Caco-2 (cell line): ENCODE data around the gene CEP192. TPM values are rescaled to one million over a fixed set of nuclear protein-coding genes. Genes with fewer than 3 reads are reported as not detected.

Experiments
- BruUV-seq: library from RNA; stranded (reverse); fragments of 400-500 nt; replicated peaks from 2 replicates; lab custom pipeline; 2021; lab: Mats Ljungman, UMichigan
- CTCF ChIA-PET: fragments of 300-600 bp; sonication (Branson Sonifier 250); formaldehyde crosslinking; loops from one replicate; lab custom pipeline; 2022; ENCODE audit warnings: antibody characterized with exemption; lab: Charles Lee
- POLR2A ChIA-PET: fragments of 300-600 bp; sonication (Branson Sonifier 250); formaldehyde crosslinking; loops from one replicate; lab custom pipeline; 2022; ENCODE audit warnings: antibody characterized with exemption; lab: Charles Lee
- DNase-seq, 2 experiments: peaks; one replicate each; pipeline versions ENCODE4 v3.0.0 to v3.0.0-alpha.2; 2020 to 2022
- H3K27me3 ChIP-seq: replicated peaks from 2 replicates; pipeline ENCODE4 v1.6.0; 2011; ENCODE audit warnings: low read length; ENCODE audit not compliant: control insufficient read depth, insufficient read depth
- H3K36me3 ChIP-seq: 2 replicates; pipeline ENCODE4 v1.5.1; 2011; ENCODE audit warnings: low read length; ENCODE audit not compliant: control insufficient read depth, insufficient read depth
- H3K4me1 ChIP-seq: fragments of 250-450 bp; sonication (Bioruptor Pico); 2 replicates; pipeline ENCODE4 v1.5.1; 2020; ENCODE audit warnings: mild to moderate bottlenecking
- H3K4me3 ChIP-seq: 2 replicates; pipeline ENCODE4 v1.5.1; 2011; ENCODE audit warnings: low read depth, mild to moderate bottlenecking, control low read depth, low read length
- H3K9me3 ChIP-seq: fragments of 250-450 bp; sonication (Bioruptor Pico); 2 replicates; pipeline ENCODE4 v1.5.1; 2020; ENCODE audit warnings: mild to moderate bottlenecking, moderate library complexity
- H3K27ac Mint-ChIP-seq: one replicate; pipeline ENCODE4 v1.8.0; 2022; ENCODE audit warnings: mixed read lengths; ENCODE audit not compliant: unreplicated experiment
- H3K27me3 Mint-ChIP-seq: one replicate; pipeline ENCODE4 v1.8.0; 2022; ENCODE audit warnings: mixed read lengths; ENCODE audit not compliant: insufficient read depth, unreplicated experiment
- H3K36me3 Mint-ChIP-seq: one replicate; pipeline ENCODE4 v1.8.0; 2022; ENCODE audit warnings: mild to moderate bottlenecking, mixed read lengths; ENCODE audit not compliant: insufficient read depth, unreplicated experiment
- H3K4me1 Mint-ChIP-seq: one replicate; pipeline ENCODE4 v1.8.0; 2022; ENCODE audit warnings: low read depth, mixed read lengths; ENCODE audit not compliant: unreplicated experiment
- H3K4me3 Mint-ChIP-seq: one replicate; pipeline ENCODE4 v1.8.0; 2022; ENCODE audit warnings: mild to moderate bottlenecking, moderate library complexity, mixed read lengths; ENCODE audit not compliant: unreplicated experiment
- H3K9me3 Mint-ChIP-seq: one replicate; pipeline ENCODE4 v1.8.0; 2022; ENCODE audit warnings: mixed read lengths; ENCODE audit not compliant: unreplicated experiment
- intact Hi-C: fragments of 100-400 bp; cut with micrococcal nuclease; formaldehyde crosslinking; loops from one replicate; pipeline ENCODE4 v1.10.0; 2022; ENCODE audit not compliant: unreplicated experiment
- total RNA-seq: library from RNA; stranded (reverse); gene quantifications from 2 replicates; pipeline ENCODE4 v1.2.3, GENCODE V29; 2022
- TF ChIP-seq, protein P1 (sequence below), 2 experiments: fragments of 200-600 bp in 1 of 2; IDR thresholded peaks; 1 replicate in 1 of 2; 2 replicates in 1 of 2; pipeline versions ENCODE4 v1.5.1 to v1.8.0; 2011 to 2022; ENCODE audit warnings: antibody characterized with exemption in 1 of 2, control low read depth in 1 of 2, inconsistent platforms in 1 of 2, low read depth in 1 of 2, low read length in 1 of 2, mild to moderate bottlenecking in 1 of 2, moderate library complexity in 1 of 2; ENCODE audit not compliant: insufficient read depth in 1 of 2, severe bottlenecking in 1 of 2, unreplicated experiment in 1 of 2

Gene CEP192
- total RNA-seq, 1 experiment from 2014 or later: 33.5 TPM

- intact Hi-C loops: no loop called here
- peaks cover 3% of the 10 kb centered on the region for H3K36me3 ChIP-seq
- CTCF ChIA-PET: no interaction called here
- DNase-seq: no peak
- no peaks in the 10 kb centered on the region for H3K9me3 ChIP-seq
- H3K4me1 ChIP-seq: peaks cover 15% of the 10 kb centered on the region
- Mint-ChIP-seq H3K4me3 (no peak overlapping the region), H3K9me3 (no peaks in the 10 kb centered on the region), H3K36me3 (peaks cover 50% of the 10 kb centered on the region), H3K4me1 (peaks cover 12% of the 10 kb centered on the region), H3K27me3 (no peaks in the 10 kb centered on the region), H3K27ac (no peak overlapping the region)
- H3K4me3 ChIP-seq: no peak overlapping the region
- no TSS peak for BruUV-seq
- TF ChIP-seq, protein P1, sequence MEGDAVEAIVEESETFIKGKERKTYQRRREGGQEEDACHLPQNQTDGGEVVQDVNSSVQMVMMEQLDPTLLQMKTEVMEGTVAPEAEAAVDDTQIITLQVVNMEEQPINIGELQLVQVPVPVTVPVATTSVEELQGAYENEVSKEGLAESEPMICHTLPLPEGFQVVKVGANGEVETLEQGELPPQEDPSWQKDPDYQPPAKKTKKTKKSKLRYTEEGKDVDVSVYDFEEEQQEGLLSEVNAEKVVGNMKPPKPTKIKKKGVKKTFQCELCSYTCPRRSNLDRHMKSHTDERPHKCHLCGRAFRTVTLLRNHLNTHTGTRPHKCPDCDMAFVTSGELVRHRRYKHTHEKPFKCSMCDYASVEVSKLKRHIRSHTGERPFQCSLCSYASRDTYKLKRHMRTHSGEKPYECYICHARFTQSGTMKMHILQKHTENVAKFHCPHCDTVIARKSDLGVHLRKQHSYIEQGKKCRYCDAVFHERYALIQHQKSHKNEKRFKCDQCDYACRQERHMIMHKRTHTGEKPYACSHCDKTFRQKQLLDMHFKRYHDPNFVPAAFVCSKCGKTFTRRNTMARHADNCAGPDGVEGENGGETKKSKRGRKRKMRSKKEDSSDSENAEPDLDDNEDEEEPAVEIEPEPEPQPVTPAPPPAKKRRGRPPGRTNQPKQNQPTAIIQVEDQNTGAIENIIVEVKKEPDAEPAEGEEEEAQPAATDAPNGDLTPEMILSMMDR (IDR thresholded peaks at IDR 0.05; ENCODE audit: insufficient read depth in 1 of 2, low read depth in 1 of 2, low read length in 1 of 2, severe bottlenecking in 1 of 2, unreplicated experiment in 1 of 2): no peak
- no peaks in the 10 kb centered on the region for H3K27me3 ChIP-seq
- POLR2A ChIA-PET: no interaction called here
Observed at GRCh38 chr18:13014232-13014631, 23.1 kb downstream of the CEP192 start.

DNA sequence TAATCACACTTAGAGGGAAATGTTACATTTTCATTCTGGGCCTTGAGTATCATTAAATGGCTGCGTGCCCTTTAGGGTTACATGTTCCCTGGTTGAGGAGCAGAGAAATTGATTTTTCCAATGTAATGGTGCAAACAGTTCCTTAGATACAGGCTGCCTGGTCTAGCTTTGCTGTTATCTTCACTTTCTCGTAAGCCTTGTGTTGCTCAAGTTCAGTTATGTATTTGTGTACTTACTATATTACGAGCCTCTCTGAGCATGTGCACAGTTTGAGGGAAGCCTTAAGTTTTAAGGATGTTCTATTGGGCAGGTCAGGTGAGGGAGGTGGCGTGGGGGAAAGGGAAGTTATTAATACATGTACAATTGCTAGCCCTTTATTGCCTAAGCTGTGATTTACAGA lies 23.7 kb downstream of the CEP192 start:
- H3K4me1 Mint-ChIP-seq: peaks cover 12% of the 10 kb centered on the region
- TF ChIP-seq, protein P1 (IDR thresholded peaks at IDR 0.05; ENCODE audit: insufficient read depth in 1 of 2, low read depth in 1 of 2, low read length in 1 of 2, severe bottlenecking in 1 of 2, unreplicated experiment in 1 of 2): no peak
- no peaks in the 10 kb centered on the region for H3K9me3 Mint-ChIP-seq
- no peak for DNase-seq
- Histone ChIP-seq H3K27me3 (no peaks in the 10 kb centered on the region), H3K36me3 (peaks cover 3% of the 10 kb centered on the region; the same call in 1 of the 2 replicates), H3K4me1 (peaks cover 15% of the 10 kb centered on the region), H3K9me3 (no peaks in the 10 kb centered on the region), H3K4me3 (no peak overlapping the region)
- no peak overlapping the region for H3K4me3 Mint-ChIP-seq
- H3K27ac Mint-ChIP-seq: no peak overlapping the region
- CTCF ChIA-PET: no interaction called here
- H3K36me3 Mint-ChIP-seq: peaks cover 47% of the 10 kb centered on the region
- H3K27me3 Mint-ChIP-seq: no peaks in the 10 kb centered on the region
- intact Hi-C loops: no loop called here
- no TSS peak for BruUV-seq
- POLR2A ChIA-PET: no interaction called here

DNA sequence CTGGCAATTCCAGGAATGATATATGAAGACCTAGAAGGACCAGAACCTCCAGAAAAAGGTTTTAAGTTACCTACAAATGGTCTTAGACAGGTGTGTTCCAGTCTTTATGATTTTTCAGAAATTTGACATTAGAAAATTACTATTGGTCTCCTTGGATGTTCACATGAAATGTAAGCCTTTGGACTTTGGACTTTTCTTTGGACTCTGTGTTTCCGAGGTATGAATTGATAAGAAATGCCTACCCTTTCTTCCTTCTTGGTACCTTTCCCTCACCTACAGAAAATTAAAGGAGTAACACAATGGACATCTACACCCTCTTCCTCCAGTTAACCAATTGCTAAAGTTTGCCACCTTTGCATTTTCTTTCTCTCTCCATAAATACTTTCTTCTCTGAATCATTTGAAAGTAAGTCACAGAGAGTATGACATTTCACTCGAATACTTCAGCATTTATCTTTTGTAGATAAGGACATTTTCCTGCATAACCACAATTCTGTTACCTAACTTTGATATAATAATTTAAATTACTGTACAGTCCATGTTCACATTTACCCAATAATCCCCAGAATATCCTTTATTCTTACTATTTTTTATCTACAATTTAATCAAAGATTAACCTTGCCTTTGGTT lies 26.2 kb downstream of the CEP192 start:
- Mint-ChIP-seq H3K4me1 (peaks cover 12% of the 10 kb centered on the region), H3K36me3 (peaks cover 47% of the 10 kb centered on the region), H3K27me3 (no peaks in the 10 kb centered on the region), H3K9me3 (no peaks in the 10 kb centered on the region), H3K27ac (no peak overlapping the region), H3K4me3 (no peak overlapping the region)
- intact Hi-C loops: no loop called here
- Histone ChIP-seq H3K4me3 (no peak overlapping the region), H3K36me3 (peaks cover 3% of the 10 kb centered on the region), H3K4me1 (peaks cover 15% of the 10 kb centered on the region), H3K27me3 (no peaks in the 10 kb centered on the region), H3K9me3 (no peaks in the 10 kb centered on the region)
- TF ChIP-seq, protein P1 (IDR thresholded peaks at IDR 0.05; ENCODE audit: insufficient read depth in 1 of 2, low read depth in 1 of 2, low read length in 1 of 2, severe bottlenecking in 1 of 2, unreplicated experiment in 1 of 2): no peak
- POLR2A ChIA-PET: no interaction called here
- DNase-seq: no peak
- BruUV-seq: no TSS peak
- CTCF ChIA-PET: no interaction called here
